Stimulated activated CD8-positive, alpha-beta memory T cell treated with anti-CD3 and anti-CD28 coated beads, Interleukin-4, amount 100 ng/mL, for 48 hours (primary cell): Measurements from ENCODE around the gene NCKAP5.

Experiments used
- DNase-seq: peaks from one replicate; pipeline ENCODE4 v3.0.0-alpha.2; 2020

The NCKAP5 gene

DNA sequence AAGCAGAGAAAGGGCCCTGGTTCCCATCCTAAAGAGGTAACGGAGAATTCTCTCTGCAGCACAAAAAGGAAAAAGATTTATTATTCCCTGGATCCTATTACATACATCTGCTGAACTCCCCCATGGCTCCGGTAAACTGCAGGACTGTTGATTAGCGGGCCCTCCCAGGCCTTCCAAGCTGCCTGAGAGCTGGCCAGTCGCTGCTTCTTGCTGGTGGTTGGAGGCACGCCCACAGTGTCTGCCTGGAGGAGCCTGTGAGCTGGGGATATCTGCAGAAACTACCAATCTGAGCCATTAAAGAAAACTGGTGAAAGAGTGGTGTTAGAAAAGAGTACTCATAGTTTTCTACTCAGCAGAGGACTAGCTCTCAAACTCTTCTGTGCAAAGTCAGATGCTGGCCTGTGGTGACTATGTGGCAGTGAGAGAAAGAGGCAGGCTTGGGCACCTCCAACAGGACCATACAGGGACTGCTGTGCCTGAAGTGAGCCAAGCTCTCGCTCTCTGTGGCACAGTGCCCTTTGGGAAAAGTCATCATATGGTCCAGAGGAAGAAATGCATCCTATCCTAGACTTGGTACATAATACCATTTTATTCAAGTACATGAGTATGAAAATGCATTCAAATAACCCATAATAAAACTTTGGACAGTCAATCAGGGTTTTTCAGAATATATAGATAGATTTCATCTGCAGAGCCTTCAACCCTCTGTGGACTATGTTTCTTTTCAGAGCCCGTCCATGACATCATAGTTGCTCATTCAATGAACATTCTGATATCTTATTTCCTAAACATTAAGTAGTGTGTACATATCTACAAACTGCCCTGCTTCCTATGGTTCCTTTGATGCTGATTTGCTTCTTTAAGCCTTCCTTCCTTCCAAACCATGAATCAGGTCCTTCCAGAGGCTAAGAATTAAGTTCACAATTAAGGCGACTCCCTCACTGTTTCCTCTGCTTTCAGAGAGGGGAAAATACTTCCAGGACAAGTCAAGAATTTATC, 656.2 kb downstream of the NCKAP5 start:
- no peak for DNase-seq

GRCh38 chr2:132910432-132910831, 657.8 kb downstream of the NCKAP5 start:
- no peak for DNase-seq

GRCh38 chr2:132909427-132909826, 658.8 kb downstream of the NCKAP5 start:
- DNase-seq = no peak

- no peak for DNase-seq
Observed at GRCh38 chr2:132904142-132904842, 664.0 kb downstream of the NCKAP5 start.

GRCh38 chr2:132902626-132903025, 665.6 kb downstream of the NCKAP5 start:
- no peak for DNase-seq

- DNase-seq = no peak
Observed at GRCh38 chr2:132901661-132902060, 666.6 kb downstream of the NCKAP5 start.

DNA sequence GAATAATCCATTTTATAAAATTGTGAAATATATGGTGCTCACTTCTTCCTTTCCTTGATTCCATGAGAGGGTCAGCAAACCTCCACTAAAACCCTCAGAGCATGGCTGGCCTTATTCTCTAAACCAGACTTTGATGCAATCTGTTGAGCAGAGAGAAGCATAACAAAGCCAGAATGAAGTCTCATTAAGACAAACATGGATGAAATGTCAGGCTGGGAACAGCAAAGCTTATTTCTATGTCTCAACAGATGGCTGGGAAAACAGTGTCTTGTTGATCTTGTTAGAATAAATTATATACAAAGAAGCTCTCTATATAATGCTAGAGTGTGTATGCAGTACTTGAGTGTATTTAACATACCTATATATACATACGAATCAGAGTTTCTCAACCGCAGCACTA, 671.2 kb downstream of the NCKAP5 start:
- DNase-seq = no peak

DNA sequence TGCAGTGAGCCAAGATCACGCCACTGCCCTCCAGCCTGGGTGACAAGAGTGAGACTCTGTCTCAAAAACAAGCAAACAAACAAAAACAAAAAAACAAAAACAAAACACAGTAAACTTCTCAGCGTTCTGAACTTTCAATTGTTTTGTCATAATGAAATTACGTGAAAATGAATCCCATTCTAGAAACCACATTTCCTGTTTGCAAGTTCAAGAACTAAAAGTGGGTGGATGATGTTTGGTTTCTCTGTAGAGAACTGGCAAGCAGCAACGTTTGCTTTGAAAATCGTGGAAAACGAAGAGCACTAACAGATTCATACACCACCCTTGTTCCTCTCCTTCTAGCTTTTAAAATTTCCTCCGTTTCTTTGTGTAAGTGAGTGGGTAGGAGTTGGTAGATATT, 672.2 kb downstream of the NCKAP5 start:
- no peak for DNase-seq

DNA sequence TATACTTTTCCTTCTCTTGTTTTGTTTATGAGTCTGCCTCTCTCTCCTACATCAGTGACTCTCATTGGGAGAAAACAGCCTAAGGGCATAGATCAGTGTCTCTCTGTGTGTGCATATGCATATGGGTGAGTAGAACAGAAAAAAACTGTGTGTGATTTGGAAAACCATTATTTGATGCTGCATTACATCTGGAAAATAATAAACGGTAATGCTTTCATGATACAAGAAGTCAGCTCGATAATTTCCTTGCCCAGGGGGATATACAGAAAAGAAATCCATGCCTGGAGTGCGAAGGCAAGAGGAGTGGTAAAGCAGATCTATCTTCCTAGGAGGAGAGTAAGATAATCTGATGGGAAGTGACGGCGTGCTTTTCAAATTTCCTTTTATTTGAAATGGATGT, 676.8 kb downstream of the NCKAP5 start:
- DNase-seq = no peak

GRCh38 chr2:132886574-132886973, 681.7 kb downstream of the NCKAP5 start:
- DNase-seq = no peak

GRCh38 chr2:132884705-132885104, 683.6 kb downstream of the NCKAP5 start:
- DNase-seq = no peak

DNA sequence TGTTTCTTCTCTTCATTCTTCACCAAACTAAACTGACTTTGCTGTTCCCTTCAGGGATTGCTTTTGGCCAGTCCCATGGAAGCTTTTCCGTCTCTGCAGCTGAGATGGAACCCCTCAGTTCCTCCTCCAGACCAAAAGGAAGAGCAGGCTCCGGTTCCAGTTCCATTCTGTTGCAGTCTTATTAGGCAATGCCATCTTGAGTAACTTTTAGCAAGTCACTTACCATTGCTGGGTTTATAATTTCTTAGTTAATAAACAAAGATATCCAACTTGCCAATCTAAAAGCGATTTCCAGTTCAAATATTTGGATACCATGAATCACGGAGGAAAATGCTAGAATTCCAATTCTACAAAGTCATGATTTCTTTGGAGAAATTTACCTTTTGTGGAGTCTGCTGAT, 684.0 kb downstream of the NCKAP5 start:
- DNase-seq = no peak

DNA sequence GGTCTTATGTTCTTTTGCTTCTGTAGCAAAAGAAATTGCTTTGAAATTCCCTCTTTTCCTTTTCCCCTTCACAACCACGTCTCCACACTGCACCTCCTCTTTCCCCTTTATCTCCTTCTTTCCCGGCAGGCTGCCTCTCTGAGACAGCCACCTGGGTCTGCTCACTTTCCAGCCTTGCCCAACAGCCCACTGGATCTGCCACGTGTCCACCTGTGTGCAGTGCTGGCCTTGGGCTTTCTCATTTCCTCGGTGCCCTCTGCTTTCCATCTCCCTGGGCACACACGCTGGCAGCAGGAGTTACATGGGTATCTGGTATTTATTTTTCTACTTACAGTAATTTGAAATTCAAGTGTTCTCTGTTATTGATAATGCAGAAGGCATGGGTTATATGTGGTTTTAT, 684.8 kb downstream of the NCKAP5 start:
- no peak for DNase-seq

- no peak for DNase-seq
Observed at GRCh38 chr2:132881546-132881945, 686.7 kb downstream of the NCKAP5 start.

DNA sequence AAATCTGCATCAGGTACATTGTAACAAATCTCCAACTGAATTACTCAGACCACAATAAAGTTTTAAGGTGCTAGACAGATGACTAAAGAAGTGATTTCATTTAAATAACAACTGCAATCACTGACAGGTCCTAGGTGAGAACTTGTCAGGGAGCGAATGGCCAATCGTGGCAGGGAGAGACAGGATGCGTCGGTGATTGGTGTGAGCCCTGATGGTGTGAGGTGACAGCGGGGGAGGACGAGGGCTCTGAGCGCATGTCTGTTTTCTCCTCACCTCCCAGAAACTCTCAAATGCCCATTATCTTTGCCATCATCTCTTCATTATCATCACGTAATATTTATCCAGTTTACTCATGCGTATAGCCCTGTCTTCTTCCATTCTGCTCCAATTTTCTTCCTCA, 690.3 kb downstream of the NCKAP5 start:
- DNase-seq = no peak

DNA sequence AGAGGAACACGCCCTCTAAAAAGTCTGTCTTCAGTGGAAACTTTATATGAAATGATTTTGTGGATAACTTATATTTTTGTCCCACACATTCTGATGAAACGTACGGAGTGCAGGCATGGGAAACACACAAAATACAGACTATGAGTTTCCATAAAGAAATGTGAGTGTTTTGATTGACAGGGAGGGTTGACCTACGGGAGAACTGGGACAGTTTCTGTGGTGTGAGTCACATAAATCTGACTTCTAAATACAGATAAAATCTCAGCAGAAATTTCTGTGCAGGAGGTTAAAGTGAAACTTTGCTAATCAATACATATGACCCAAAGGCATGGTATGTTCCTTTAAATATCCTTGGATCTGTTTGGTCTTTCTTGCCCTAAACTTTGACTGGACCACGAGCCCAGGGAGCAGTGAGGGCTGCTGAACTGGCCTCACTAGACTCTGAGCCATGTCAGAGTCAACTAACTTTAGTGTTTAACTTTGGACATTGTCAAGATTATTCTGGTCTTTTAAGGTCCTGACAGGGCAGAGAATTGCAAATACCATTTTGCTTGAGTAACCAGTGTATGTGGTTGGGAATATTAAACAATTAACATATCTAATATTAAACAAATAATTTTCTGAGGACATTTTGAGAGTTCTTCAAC, 691.4 kb downstream of the NCKAP5 start:
- no peak for DNase-seq

DNA sequence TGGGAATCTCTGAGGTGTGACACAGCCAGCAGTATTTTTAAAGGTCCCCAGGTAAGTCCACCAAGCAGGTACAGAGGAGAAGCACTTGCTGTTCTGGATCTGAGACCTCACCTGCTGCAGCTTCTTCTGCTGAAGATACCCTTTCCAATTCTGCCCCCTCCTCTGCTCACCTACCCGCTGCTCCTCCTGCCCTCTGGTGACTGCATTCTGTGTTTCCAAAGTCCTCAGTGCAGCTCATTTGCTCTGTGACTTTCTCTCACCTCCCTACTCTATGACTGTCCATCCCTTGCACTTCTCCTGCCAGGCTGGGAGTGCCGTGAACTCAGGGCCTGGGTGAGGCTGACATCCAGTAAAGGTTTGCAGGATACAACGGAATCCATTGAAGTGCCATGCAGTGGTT, 693.1 kb downstream of the NCKAP5 start:
- no peak for DNase-seq

- DNase-seq = no peak
Observed at GRCh38 chr2:132873738-132874137, 694.5 kb downstream of the NCKAP5 start.

DNA sequence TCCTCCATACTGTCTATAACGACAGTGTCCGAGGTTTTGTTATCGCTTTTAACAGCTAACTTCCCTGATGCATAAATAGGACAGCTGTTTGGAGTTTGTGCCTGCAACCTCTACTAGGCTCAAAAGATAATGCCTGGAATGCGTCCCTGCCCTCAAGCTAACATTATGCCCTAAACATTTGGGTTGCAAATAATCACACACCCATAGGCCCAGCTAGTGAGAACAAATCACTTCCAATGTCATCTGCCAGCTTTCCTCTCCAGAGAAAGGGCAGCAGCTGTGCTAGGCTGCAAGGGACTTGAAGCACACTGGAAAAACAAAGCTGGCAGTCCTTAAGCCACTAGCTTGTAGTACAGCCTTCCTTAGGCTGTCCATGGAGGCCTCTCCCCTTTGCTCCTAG, 696.4 kb downstream of the NCKAP5 start:
- no peak for DNase-seq

DNA sequence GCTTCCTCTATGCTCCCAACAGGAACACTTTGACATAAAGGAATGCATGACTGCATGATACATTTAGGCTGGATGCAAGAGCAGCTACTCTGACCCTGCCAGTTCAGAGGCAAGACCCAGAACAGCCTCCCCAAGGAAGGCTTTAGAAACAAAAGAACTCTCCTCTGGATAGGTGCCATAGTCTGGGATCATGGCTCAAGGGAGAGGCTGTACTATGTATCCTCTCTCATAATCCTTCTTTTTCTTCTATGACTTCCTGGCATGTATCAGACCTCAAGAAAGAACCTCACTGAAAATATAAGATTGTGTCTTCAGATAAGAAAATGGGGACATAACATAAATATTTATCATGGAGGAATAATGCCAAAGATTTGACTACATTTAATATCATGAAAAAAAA, 704.3 kb downstream of the NCKAP5 start:
- no peak for DNase-seq

DNA sequence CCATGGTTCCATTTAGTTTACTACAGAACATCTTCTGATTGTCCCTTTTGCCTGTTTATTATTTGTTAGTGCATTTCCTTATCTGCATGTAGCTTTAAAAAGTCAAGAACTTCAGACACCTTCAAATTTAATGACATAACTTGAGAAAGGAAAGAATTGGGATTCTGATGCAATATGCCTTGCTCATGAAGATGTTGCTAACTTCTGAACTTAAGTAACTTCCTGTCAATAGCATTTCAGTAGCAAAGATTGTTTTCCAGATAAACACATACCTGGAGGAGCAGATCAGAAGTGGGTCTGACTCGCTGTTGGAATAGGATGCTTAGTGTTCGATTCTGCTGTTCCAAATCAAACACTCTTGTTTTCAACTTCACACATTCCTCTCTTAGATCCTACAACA, 708.0 kb downstream of the NCKAP5 start:
- DNase-seq = no peak

DNA sequence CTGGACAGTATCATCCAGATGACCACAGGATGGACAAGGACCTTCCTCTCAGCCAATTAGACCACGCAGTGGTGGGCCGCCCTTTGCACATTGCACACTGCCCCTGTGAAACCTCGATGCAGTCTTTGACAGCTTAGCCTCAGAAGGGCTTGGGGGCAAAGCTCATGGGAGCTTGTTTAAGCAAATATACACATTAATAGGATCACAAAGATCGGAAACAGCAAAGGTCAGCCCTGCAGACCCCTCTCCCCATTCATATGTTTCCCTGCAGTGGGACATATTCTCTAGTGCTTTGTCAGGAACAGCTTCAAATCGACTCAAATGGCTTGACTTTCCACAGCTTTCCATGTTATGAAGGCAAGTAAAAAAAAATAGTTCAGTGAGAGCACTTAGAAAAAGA, 708.7 kb downstream of the NCKAP5 start:
- DNase-seq = no peak

DNA sequence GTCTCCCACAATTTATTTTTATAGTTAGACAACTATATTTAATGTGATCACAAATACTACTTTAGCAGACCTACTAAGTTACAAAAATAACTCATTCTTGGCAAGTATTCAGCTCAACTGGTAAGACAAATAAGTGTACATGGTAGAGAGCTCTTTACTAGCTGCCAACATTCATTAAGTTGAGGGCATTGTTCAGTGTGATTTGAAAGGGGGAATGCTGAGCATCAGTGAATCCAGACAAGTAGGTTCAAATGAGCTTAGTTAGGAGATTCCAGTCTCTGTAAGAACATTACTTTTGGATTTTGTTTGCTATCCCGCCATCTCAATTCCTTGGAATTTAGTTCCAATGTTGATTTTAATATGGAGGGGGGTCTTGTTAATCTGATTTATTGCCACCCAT, 710.9 kb downstream of the NCKAP5 start:
- DNase-seq = no peak

DNA sequence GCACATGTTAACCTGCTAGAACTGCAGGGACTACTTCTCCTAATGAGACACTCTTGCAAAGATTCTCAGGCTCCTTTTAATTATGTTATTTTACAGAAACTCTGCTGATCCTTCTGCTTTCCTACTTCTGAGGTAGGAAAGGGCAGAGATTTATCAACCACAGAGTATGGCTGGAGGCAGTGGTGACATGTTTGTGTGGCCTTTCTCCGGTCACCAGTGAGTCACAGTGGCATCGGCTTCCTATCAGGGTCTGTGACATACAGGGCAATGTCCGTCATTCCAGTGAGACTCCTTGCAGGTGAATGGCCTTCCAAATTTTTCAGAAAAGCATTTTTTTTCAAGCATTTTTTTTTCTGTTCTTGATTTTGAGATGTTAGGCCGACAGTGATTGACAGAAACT, 717.6 kb downstream of the NCKAP5 start:
- no peak for DNase-seq
